ENCODE results near the gene CMTM6.

CMTM6 gene

DNA sequence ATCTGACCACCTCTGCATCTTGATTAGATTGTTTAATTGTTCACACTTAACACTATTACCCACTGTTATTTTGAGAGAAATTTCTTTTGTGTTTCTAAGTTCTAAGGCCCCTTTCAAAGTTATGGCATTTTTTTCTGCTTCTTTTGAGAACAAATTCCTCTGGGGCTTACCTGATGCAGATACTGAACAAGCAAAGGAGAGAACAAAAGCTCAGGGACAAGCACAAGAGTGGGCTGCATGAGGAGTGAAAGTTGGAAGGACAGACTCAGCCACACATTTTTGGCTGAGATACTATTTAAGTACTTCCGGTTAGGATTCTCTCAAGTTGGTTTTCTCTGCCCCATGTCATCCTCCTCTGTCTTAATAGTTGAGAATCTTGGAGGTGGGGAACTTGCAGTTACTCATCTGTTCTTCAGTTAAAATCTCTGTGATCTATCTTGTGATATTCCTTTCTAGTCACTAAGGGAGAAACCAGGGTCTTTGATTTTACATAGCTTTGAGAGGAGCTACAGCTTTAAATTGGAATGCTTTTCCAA, 54.7 kb downstream of the CMTM6 start:
- Histone ChIP-seq H2AK5ac (ENCODE audit: low read length, severe bottlenecking) (no peak overlapping the region), H3K36me3 (ENCODE audit: control insufficient read depth in 1 of 2, insufficient read depth in 2 of 2, low read depth in 1 of 2, low read length in 2 of 2) (peaks cover 6 to 32% of the 10 kb centered on the region in 2 experiments), H3K27me3 (ENCODE audit: control insufficient read depth in 1 of 2, insufficient read depth in 1 of 2, low read length in 2 of 2) (no peaks in the 10 kb centered on the region), H2BK5ac (ENCODE audit: low read depth, low read length, poor library complexity, severe bottlenecking) (no peak overlapping the region), H4K8ac (ENCODE audit: low read length) (no peak overlapping the region), H3K18ac (ENCODE audit: low read depth in 1 of 2, low read length in 2 of 2) (no peak overlapping the region), H3K9ac (ENCODE audit: low read length) (no peak overlapping the region), H3K4ac (ENCODE audit: low read depth in 1 of 2, low read length in 2 of 2) (no peak overlapping the region), H4K91ac (ENCODE audit: low read length) (no peak overlapping the region), H3K79me1 (replicated peaks; ENCODE audit: low read length, poor library complexity, severe bottlenecking) (peaks cover 3% of the 10 kb centered on the region), H2BK120ac (ENCODE audit: low read depth, low read length) (no peak overlapping the region), H3K27ac (ENCODE audit: low read length, poor library complexity, severe bottlenecking) (no peak overlapping the region), H3K9me3 (ENCODE audit: control insufficient read depth, low read length) (no peaks in the 10 kb centered on the region), H3K23ac (ENCODE audit: low read length in 2 of 2) (no peak overlapping the region), H3K14ac (ENCODE audit: low read length in 2 of 2) (no peak overlapping the region), H3K4me2 (ENCODE audit: low read length, poor library complexity, severe bottlenecking) (no peak overlapping the region), H2BK15ac (ENCODE audit: low read depth, poor library complexity, severe bottlenecking) (no peak overlapping the region), H3K4me3 (ENCODE audit: insufficient read depth in 1 of 2, low read depth in 1 of 2, low read length in 2 of 2) (no peak overlapping the region), H2BK12ac (ENCODE audit: low read length in 2 of 2) (no peak overlapping the region), H3K4me1 (ENCODE audit: control insufficient read depth, insufficient read depth, low read depth, low read length) (no peaks in the 10 kb centered on the region), H2AFZ (ENCODE audit: low read depth, low read length) (no peak overlapping the region)
- no peak for DNase-seq
- WGBS: no CpG with 5 or more reads among the region's 1 CpG

DNA sequence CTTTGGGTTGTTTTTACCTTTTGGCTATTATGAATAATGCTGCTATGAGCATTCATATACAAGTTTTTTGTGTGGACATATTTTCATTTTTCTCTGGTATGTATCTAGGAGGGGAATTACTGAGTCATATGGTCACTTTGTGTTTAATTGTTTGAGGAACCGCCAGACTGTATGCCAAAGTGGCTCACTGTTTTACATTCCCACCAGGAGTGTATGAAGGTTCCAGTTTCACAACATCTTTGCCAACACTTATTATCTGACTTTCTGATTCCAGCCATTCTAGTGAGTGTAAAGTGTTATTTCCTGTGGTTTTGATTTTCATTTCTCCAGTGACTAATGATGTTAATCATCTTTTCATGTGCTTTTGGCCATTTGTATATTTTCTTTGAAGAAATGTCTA, 59.2 kb downstream of the CMTM6 start:
- no peak overlapping the region for H3K4ac ChIP-seq (ENCODE audit: low read depth in 1 of 2, low read length in 2 of 2)
- H2BK12ac ChIP-seq (ENCODE audit: low read length in 2 of 2): no peak overlapping the region
- no CpG with 5 or more reads among the region's 1 CpG for WGBS
- H3K9ac ChIP-seq (ENCODE audit: low read length): no peak overlapping the region
- H2BK5ac ChIP-seq (ENCODE audit: low read depth, low read length, poor library complexity, severe bottlenecking): no peak overlapping the region
- H3K14ac ChIP-seq (ENCODE audit: low read length in 2 of 2): no peak overlapping the region
- no peak overlapping the region for H3K4me3 ChIP-seq (ENCODE audit: insufficient read depth in 1 of 2, low read depth in 1 of 2, low read length in 2 of 2)
- H2AFZ ChIP-seq (ENCODE audit: low read depth, low read length): no peak overlapping the region
- H3K36me3 ChIP-seq (ENCODE audit: control insufficient read depth in 1 of 2, insufficient read depth in 2 of 2, low read depth in 1 of 2, low read length in 2 of 2): peaks cover 3 to 4% of the 10 kb centered on the region in 2 experiments
- no peak overlapping the region for H3K23ac ChIP-seq (ENCODE audit: low read length in 2 of 2)
- no peak overlapping the region for H2BK120ac ChIP-seq (ENCODE audit: low read depth, low read length)
- H3K27ac ChIP-seq (ENCODE audit: low read length, poor library complexity, severe bottlenecking): no peak overlapping the region
- H3K4me2 ChIP-seq (ENCODE audit: low read length, poor library complexity, severe bottlenecking): no peak overlapping the region
- H3K27me3 ChIP-seq (ENCODE audit: control insufficient read depth in 1 of 2, insufficient read depth in 1 of 2, low read length in 2 of 2): no peaks in the 10 kb centered on the region
- H4K91ac ChIP-seq (ENCODE audit: low read length): no peak overlapping the region
- no peak overlapping the region for H3K18ac ChIP-seq (ENCODE audit: low read depth in 1 of 2, low read length in 2 of 2)
- peak; percentile 34 for DNase-seq
- H3K79me1 ChIP-seq (replicated peaks; ENCODE audit: low read length, poor library complexity, severe bottlenecking): peaks cover 13% of the 10 kb centered on the region
- no peaks in the 10 kb centered on the region for H3K4me1 ChIP-seq (ENCODE audit: control insufficient read depth, insufficient read depth, low read depth, low read length)
- H4K8ac ChIP-seq (ENCODE audit: low read length): no peak overlapping the region
- H2AK5ac ChIP-seq (ENCODE audit: low read length, severe bottlenecking): no peak overlapping the region
- H2BK15ac ChIP-seq (ENCODE audit: low read depth, poor library complexity, severe bottlenecking): no peak overlapping the region
- no peaks in the 10 kb centered on the region for H3K9me3 ChIP-seq (ENCODE audit: control insufficient read depth, low read length)

DNA sequence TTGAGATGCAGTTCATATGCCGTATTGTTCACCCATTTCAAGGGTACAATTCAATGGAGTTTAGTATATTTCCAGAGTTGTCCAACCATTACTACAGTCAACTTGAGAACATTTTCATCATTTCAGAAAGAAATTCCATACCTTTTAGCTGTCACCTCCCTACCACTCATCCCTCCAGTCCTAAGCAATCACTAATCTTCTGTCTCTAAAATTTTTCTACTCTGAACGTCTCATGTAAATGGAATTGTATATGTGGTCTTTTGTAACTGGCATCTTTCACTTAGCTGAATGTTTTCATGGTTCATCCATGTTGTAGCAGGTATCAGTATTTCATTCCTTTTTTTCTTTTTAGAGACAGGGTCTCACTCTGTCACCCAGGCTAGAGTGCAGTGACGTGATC, 59.9 kb downstream of the CMTM6 start:
- no peak for DNase-seq
- H3K14ac ChIP-seq (ENCODE audit: low read length in 2 of 2): no peak overlapping the region
- no peak overlapping the region for H3K4ac ChIP-seq (ENCODE audit: low read depth in 1 of 2, low read length in 2 of 2)
- no peak overlapping the region for H2BK12ac ChIP-seq (ENCODE audit: low read length in 2 of 2)
- H3K4me2 ChIP-seq (ENCODE audit: low read length, poor library complexity, severe bottlenecking): no peak overlapping the region
- H3K4me1 ChIP-seq (ENCODE audit: control insufficient read depth, insufficient read depth, low read depth, low read length): no peaks in the 10 kb centered on the region
- H3K9ac ChIP-seq (ENCODE audit: low read length): no peak overlapping the region
- H3K27me3 ChIP-seq (ENCODE audit: control insufficient read depth in 1 of 2, insufficient read depth in 1 of 2, low read length in 2 of 2): no peaks in the 10 kb centered on the region
- H3K36me3 ChIP-seq (ENCODE audit: control insufficient read depth in 1 of 2, insufficient read depth in 2 of 2, low read depth in 1 of 2, low read length in 2 of 2): peaks cover 2 to 3% of the 10 kb centered on the region in 2 experiments
- no peak overlapping the region for H3K4me3 ChIP-seq (ENCODE audit: insufficient read depth in 1 of 2, low read depth in 1 of 2, low read length in 2 of 2)
- no peak overlapping the region for H2BK120ac ChIP-seq (ENCODE audit: low read depth, low read length)
- WGBS: 88% methylated on average over 2 of the region's 3 CpGs
- H3K18ac ChIP-seq (ENCODE audit: low read depth in 1 of 2, low read length in 2 of 2): no peak overlapping the region
- H2BK5ac ChIP-seq (ENCODE audit: low read depth, low read length, poor library complexity, severe bottlenecking): no peak overlapping the region
- H2AFZ ChIP-seq (ENCODE audit: low read depth, low read length): no peak overlapping the region
- H3K9me3 ChIP-seq (ENCODE audit: control insufficient read depth, low read length): no peaks in the 10 kb centered on the region
- no peak overlapping the region for H3K23ac ChIP-seq (ENCODE audit: low read length in 2 of 2)
- no peak overlapping the region for H2AK5ac ChIP-seq (ENCODE audit: low read length, severe bottlenecking)
- H3K27ac ChIP-seq (ENCODE audit: low read length, poor library complexity, severe bottlenecking): no peak overlapping the region
- no peak overlapping the region for H4K8ac ChIP-seq (ENCODE audit: low read length)
- H2BK15ac ChIP-seq (ENCODE audit: low read depth, poor library complexity, severe bottlenecking): no peak overlapping the region
- no peak overlapping the region for H4K91ac ChIP-seq (ENCODE audit: low read length)
- peaks cover 15% of the 10 kb centered on the region for H3K79me1 ChIP-seq (replicated peaks; ENCODE audit: low read length, poor library complexity, severe bottlenecking)

DNA sequence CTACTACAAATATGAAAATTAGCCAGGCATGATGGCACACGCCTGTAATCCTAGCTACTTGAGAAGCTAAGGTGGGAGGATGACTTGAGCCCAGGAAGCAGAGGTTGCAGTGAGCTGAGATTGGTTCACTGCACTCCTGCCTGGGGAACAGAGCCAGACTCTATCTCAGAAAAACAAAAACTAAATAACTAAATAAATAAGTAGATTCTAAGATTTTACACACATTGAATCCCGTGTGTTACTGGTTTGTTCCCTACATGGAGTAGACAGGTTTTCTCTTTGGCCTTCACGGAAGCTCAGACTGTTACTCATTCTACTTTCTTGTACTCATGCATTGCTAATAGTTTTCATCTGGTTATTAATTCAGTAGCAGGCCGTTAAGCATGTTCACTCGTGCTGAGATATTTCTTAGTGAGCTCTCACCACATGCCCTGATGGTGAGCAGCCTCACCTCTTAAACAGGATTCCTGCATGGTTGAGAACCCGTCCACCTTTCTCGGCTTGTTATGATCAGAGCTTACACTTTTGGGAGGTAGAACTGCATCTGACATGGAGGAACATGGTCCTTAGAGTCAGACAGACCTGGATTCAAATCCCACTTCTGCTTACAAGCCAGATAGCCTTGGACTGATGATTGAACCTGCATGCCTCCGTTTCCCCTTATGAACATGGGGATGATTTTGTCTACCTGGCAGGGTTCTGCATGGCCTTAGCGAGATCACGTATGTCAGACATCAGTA, 61.9 kb downstream of the CMTM6 start:
- peak overlapping the region; percentile 29 for H2AFZ ChIP-seq (ENCODE audit: low read depth, low read length)
- H3K27me3 ChIP-seq (ENCODE audit: control insufficient read depth in 1 of 2, insufficient read depth in 1 of 2, low read length in 2 of 2): no peaks in the 10 kb centered on the region
- H3K4me3 ChIP-seq (ENCODE audit: insufficient read depth in 1 of 2, low read depth in 1 of 2, low read length in 2 of 2): no peak overlapping the region
- H3K23ac ChIP-seq (ENCODE audit: low read length in 2 of 2): no peak overlapping the region
- H3K4me1 ChIP-seq (ENCODE audit: control insufficient read depth, insufficient read depth, low read depth, low read length): no peaks in the 10 kb centered on the region
- no peak overlapping the region for H2BK120ac ChIP-seq (ENCODE audit: low read depth, low read length)
- H2BK12ac ChIP-seq (ENCODE audit: low read length in 2 of 2): no peak overlapping the region
- no peak for DNase-seq
- no peak overlapping the region for H2AK5ac ChIP-seq (ENCODE audit: low read length, severe bottlenecking)
- H4K91ac ChIP-seq (ENCODE audit: low read length): no peak overlapping the region
- no peak overlapping the region for H4K8ac ChIP-seq (ENCODE audit: low read length)
- H2BK15ac ChIP-seq (ENCODE audit: low read depth, poor library complexity, severe bottlenecking): no peak overlapping the region
- H3K9ac ChIP-seq (ENCODE audit: low read length): no peak overlapping the region
- H3K79me1 ChIP-seq (replicated peaks; ENCODE audit: low read length, poor library complexity, severe bottlenecking): peaks cover 19% of the 10 kb centered on the region
- 97% methylated on average over 9 of the region's 10 CpGs for WGBS
- no peak overlapping the region for H3K18ac ChIP-seq (ENCODE audit: low read depth in 1 of 2, low read length in 2 of 2)
- H3K9me3 ChIP-seq (ENCODE audit: control insufficient read depth, low read length): no peaks in the 10 kb centered on the region
- no peak overlapping the region for H3K14ac ChIP-seq (ENCODE audit: low read length in 2 of 2)
- H3K4ac ChIP-seq (ENCODE audit: low read depth in 1 of 2, low read length in 2 of 2): no peak overlapping the region
- no peak overlapping the region for H3K27ac ChIP-seq (ENCODE audit: low read length, poor library complexity, severe bottlenecking)
- H2BK5ac ChIP-seq (ENCODE audit: low read depth, low read length, poor library complexity, severe bottlenecking): no peak overlapping the region
- H3K36me3 ChIP-seq (ENCODE audit: control insufficient read depth in 1 of 2, insufficient read depth in 2 of 2, low read depth in 1 of 2, low read length in 2 of 2): peaks cover 0 to 2% of the 10 kb centered on the region in 2 experiments
- H3K4me2 ChIP-seq (ENCODE audit: low read length, poor library complexity, severe bottlenecking): no peak overlapping the region
